Progenitor cell of endocrine pancreas (in vitro differentiated cells): Measurements from ENCODE around the gene MPPED1. TPM values are rescaled to one million over a fixed set of nuclear protein-coding genes. Genes with fewer than 3 reads are reported as not detected.

ENCODE experiments used
- DNase-seq: peaks from one replicate; pipeline ENCODE4 v3.0.0; 2021; ENCODE audit warnings: low spot score; ENCODE audit not compliant: unreplicated experiment
- H3K27ac Mint-ChIP-seq: 2 replicates; pipeline ENCODE4 v1.8.0; 2021; ENCODE audit warnings: mild to moderate bottlenecking, moderate library complexity, mixed read lengths
- H3K27me3 Mint-ChIP-seq: 2 replicates; pipeline ENCODE4 v1.8.0; 2021; ENCODE audit warnings: mixed read lengths
- H3K36me3 Mint-ChIP-seq: 2 replicates; pipeline ENCODE4 v1.8.0; 2022; ENCODE audit warnings: mixed read lengths; ENCODE audit not compliant: insufficient read depth
- H3K4me1 Mint-ChIP-seq: 2 replicates; pipeline ENCODE4 v1.8.0; 2021; ENCODE audit warnings: low read depth, mixed read lengths
- H3K4me3 Mint-ChIP-seq: 2 replicates; pipeline ENCODE4 v1.8.0; 2021; ENCODE audit warnings: low read depth, mild to moderate bottlenecking, moderate library complexity, mixed read lengths
- H3K9me3 Mint-ChIP-seq: 2 replicates; pipeline ENCODE4 v1.8.0; 2021; ENCODE audit warnings: low read depth, mixed read lengths
- total RNA-seq: library from RNA; stranded (reverse); gene quantifications from 2 replicates; pipeline ENCODE4 v1.2.1, GENCODE V29; 2021
- TF ChIP-seq, protein P1 (sequence below): fragments of 200-600 bp; sonication (generic); IDR thresholded peaks from one replicate; pipeline ENCODE4 v1.5.0; 2021; ENCODE audit warnings: antibody characterized with exemption, mild to moderate bottlenecking; ENCODE audit not compliant: unreplicated experiment

The MPPED1 gene
- total RNA-seq, 1 donor from 2014 or later = 0.96 TPM

DNA sequence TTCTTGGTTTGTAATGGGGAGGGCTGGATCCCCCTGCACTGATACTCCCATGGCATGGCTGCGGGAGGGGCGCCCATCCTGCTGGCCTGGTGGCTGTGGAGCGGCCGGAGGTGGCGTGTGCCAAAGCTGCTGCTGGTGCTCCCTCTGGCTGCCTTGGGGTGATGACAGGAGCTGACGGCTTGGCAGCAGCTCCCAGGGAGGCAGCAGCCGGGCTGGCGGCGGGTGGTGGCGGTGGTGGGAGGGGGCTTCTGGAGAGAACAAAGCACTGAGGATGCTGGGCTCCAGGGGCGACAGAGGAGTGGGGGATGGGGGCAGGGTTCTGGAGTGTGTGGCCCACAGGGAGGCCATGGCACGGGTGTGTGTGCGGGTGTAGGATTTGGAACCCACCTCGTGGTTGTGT is 11.4 kb upstream of the MPPED1 start:
- H3K4me1 Mint-ChIP-seq = peaks cover 11% of the 10 kb centered on the region
- H3K27ac Mint-ChIP-seq = no peak overlapping the region
- no peaks in the 10 kb centered on the region for H3K9me3 Mint-ChIP-seq
- H3K27me3 Mint-ChIP-seq = peaks cover 13% of the 10 kb centered on the region
- H3K36me3 Mint-ChIP-seq = no peaks in the 10 kb centered on the region
- TF ChIP-seq, protein P1, sequence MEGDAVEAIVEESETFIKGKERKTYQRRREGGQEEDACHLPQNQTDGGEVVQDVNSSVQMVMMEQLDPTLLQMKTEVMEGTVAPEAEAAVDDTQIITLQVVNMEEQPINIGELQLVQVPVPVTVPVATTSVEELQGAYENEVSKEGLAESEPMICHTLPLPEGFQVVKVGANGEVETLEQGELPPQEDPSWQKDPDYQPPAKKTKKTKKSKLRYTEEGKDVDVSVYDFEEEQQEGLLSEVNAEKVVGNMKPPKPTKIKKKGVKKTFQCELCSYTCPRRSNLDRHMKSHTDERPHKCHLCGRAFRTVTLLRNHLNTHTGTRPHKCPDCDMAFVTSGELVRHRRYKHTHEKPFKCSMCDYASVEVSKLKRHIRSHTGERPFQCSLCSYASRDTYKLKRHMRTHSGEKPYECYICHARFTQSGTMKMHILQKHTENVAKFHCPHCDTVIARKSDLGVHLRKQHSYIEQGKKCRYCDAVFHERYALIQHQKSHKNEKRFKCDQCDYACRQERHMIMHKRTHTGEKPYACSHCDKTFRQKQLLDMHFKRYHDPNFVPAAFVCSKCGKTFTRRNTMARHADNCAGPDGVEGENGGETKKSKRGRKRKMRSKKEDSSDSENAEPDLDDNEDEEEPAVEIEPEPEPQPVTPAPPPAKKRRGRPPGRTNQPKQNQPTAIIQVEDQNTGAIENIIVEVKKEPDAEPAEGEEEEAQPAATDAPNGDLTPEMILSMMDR = no peak
- no peak for DNase-seq
- no peak overlapping the region for H3K4me3 Mint-ChIP-seq

DNA sequence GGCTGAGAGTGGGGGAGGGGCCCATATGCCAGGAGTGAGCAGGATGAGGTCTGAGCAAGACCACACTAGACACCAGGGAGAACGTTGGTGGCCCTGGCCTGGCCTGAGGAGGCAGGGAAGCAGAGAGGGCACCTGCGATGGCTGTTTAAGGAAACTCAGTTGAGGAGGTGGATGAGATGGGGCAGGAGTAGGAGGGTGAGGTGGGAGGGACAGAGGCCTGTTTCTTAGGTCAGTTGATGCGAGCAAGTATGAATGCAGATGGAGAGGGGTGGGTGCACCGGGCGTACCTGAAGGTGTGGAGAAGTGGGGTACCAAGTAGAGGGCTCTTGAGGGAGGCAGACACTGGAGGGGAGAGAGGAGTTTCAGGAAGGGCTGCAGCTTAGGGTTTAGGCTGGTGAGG is 10.6 kb upstream of the MPPED1 start:
- TF ChIP-seq, protein P1 = no peak
- DNase-seq = no peak
- Mint-ChIP-seq H3K27ac (no peak overlapping the region), H3K4me1 (peaks cover 11% of the 10 kb centered on the region), H3K4me3 (no peak overlapping the region), H3K9me3 (no peaks in the 10 kb centered on the region), H3K27me3 (peaks cover 15% of the 10 kb centered on the region), H3K36me3 (no peaks in the 10 kb centered on the region)

DNA sequence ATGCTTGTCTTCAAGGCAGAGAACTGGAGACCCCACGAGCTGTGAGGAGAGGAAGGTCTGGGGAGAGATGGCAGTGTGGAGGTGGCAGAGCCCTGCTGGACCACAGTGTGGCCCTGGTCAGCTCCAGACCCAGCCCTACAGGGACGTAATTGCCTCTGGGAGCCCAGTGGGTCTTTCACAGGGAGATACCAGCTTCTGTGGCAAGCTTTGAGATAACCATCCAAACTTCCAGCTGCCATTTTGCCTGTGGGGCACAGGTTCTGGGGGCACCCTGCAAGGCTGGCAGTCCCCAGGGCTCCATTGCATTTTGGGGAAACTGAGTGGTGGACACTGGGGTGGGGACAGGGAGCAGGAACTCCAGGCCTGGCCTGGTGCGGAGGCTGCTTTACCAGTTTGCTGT is 10.2 kb upstream of the MPPED1 start:
- peaks cover 17% of the 10 kb centered on the region for H3K27me3 Mint-ChIP-seq
- TF ChIP-seq, protein P1 = no peak
- no peaks in the 10 kb centered on the region for H3K9me3 Mint-ChIP-seq
- H3K36me3 Mint-ChIP-seq = no peaks in the 10 kb centered on the region
- peaks cover 6% of the 10 kb centered on the region for H3K4me1 Mint-ChIP-seq
- no peak for DNase-seq
- H3K4me3 Mint-ChIP-seq = no peak overlapping the region
- no peak overlapping the region for H3K27ac Mint-ChIP-seq

DNA sequence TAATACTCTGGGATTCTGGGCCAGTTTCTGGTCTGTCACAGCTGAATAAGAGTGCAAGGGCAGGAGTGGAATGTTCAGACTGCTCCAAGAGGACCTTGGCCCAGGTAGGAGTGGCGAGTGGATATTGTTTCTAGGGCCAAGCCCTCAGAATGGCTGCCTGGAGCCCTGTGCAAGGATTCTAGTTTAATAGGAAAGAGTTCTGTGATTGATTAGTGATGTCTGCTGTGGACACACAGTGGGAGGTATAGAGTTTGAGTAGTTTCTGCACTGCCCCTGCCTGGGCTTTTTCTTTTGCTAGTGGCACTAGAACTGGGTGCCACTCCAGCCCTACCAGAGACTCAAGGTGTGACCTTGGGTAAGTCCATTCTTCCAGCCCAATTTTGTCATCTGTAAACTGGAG is 9.7 kb upstream of the MPPED1 start:
- H3K36me3 Mint-ChIP-seq = no peaks in the 10 kb centered on the region
- H3K4me3 Mint-ChIP-seq = no peak overlapping the region
- no peak overlapping the region for H3K27ac Mint-ChIP-seq
- peaks cover 18% of the 10 kb centered on the region for H3K27me3 Mint-ChIP-seq
- H3K9me3 Mint-ChIP-seq = no peaks in the 10 kb centered on the region
- no peak for DNase-seq
- peaks cover 2% of the 10 kb centered on the region for H3K4me1 Mint-ChIP-seq
- TF ChIP-seq, protein P1 = no peak

DNA sequence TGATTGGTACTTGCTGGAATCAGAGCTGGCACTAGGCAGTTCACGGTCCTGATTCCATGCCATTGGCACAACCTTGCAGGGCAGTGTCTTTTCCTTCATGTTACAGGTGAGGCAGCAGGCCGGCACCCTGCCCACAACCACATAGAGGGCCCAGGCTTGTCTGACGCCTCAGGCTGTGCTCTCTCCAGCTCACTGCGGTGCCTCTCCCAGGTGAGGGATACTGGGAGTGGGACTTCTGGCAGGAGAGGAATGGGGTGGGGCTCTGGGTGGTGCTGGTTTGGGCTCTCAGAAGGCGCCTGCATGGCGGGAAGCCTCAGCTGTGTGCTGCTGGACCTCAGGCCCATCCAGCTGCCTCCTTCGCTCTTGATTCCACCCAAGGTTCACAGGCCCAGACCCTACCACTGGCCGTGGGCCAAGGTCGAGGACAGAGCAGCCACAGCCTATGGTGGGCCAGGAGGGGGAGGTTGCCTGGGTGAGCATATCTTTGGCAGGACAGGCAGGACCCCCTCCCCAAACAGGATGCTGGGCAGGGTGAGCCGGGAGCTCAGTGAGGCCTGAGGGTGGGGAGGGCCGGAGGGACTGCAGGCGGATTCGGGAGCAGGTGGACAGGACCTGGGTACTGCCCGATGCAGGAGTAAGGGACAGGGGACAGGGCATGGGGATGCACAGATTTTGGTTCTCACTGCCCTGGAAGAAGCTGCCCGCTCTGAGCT is 7.0 kb upstream of the MPPED1 start:
- Mint-ChIP-seq H3K27me3 (peaks cover 27% of the 10 kb centered on the region), H3K4me1 (no peaks in the 10 kb centered on the region), H3K36me3 (no peaks in the 10 kb centered on the region), H3K27ac (no peak overlapping the region), H3K9me3 (no peaks in the 10 kb centered on the region), H3K4me3 (no peak overlapping the region)
- DNase-seq = no peak
- TF ChIP-seq, protein P1 = no peak
